GM12878 (cell line): ENCODE results near the gene LMX1B. TPM values are rescaled to one million over a fixed set of nuclear protein-coding genes. Genes with fewer than 3 reads are reported as not detected.

ENCODE experiments used
- ATAC-seq: fragments of 200-7000 bp; cut with Tn5 transposase; 3 replicates; pipeline ENCODE4 v1.9.1; 2020; ENCODE audit warnings: mild to moderate bottlenecking, moderate library complexity
- BruUV-seq: library from RNA; stranded (reverse); fragments of 400-500 nt; replicated peaks from 2 replicates; lab custom pipeline; 2021; lab: Mats Ljungman, UMichigan
- CTCF ChIA-PET: fragments of 300-600 bp; sonication (Branson Sonifier 250); formaldehyde crosslinking; extraction: SDS; loops from one replicate; lab custom pipeline; 2021; ENCODE audit warnings: inconsistent platforms; lab: Yijun Ruan, JAX
- POLR2A ChIA-PET: fragments of 350-600 bp; formaldehyde crosslinking; extraction: SDS; loops from one replicate; lab custom pipeline; 2021; ENCODE audit warnings: inconsistent platforms; lab: Charles Lee
- RAD21 ChIA-PET: fragments of 300-600 bp; sonication (Branson Sonifier 250); formaldehyde crosslinking; loops from one replicate; lab custom pipeline; 2023; ENCODE audit warnings: antibody characterized with exemption; ENCODE audit not compliant: unreplicated experiment; lab: Charles Lee
- SMC1A ChIA-PET: fragments of 300-600 bp; sonication (Branson Sonifier 250); formaldehyde crosslinking; loops from one replicate; lab custom pipeline; 2023; ENCODE audit not compliant: unreplicated experiment, uncharacterized antibody; lab: Charles Lee
- DNase-seq: peaks from one replicate; pipeline ENCODE4 v3.0.0-alpha.2; 2011; ENCODE audit warnings: low read depth, low spot score
- FAIRE-seq: peaks from 3 replicates; lab custom pipeline; 2011; peaks lifted over from hg19 to GRCh38; lab: Jason Lieb, UNC
- H2AFZ ChIP-seq: 2 replicates; pipeline ENCODE4 v1.6.0; 2011; ENCODE audit warnings: low read depth, low read length, control low read depth; ENCODE audit not compliant: control insufficient read depth
- H3K27ac ChIP-seq: 2 replicates; pipeline ENCODE4 v1.5.1; 2011; ENCODE audit warnings: control low read depth; ENCODE audit not compliant: control insufficient read depth, insufficient read depth
- H3K27me3 ChIP-seq, 2 experiments: replicated peaks in 1 of 2; 2 replicates each; pipeline versions ENCODE4 v1.6.0 to v1.6.1; 2011; ENCODE audit warnings: low read length in 1 of 2; ENCODE audit not compliant: control insufficient read depth in 2 of 2, insufficient read depth in 2 of 2
- H3K36me3 ChIP-seq, 2 experiments: 2 replicates each; pipeline ENCODE4 v1.5.1; 2011; ENCODE audit warnings: low read length in 1 of 2; ENCODE audit not compliant: control insufficient read depth in 2 of 2, insufficient read depth in 2 of 2
- H3K4me1 ChIP-seq: 2 replicates; pipeline ENCODE4 v1.6.1; 2011; ENCODE audit warnings: mild to moderate bottlenecking, low read length, moderate library complexity, mixed read lengths; ENCODE audit not compliant: control insufficient read depth, insufficient read depth
- H3K4me2 ChIP-seq: 2 replicates; pipeline ENCODE4 v1.6.0; 2011; ENCODE audit warnings: control low read depth; ENCODE audit not compliant: control insufficient read depth, insufficient read depth
- H3K4me3 ChIP-seq: fragments of 200-600 bp; sonication (generic); 2 replicates; pipeline ENCODE4 v1.5.1; 2016
- H3K79me2 ChIP-seq: 2 replicates; pipeline ENCODE4 v1.6.0; 2011; ENCODE audit warnings: low read length; ENCODE audit not compliant: control insufficient read depth, insufficient read depth
- H3K9ac ChIP-seq: 2 replicates; pipeline ENCODE4 v1.8.0; 2011; ENCODE audit warnings: low read length, control low read depth, mixed read lengths; ENCODE audit not compliant: control insufficient read depth, insufficient read depth
- H3K9me3 ChIP-seq: replicated peaks from 3 replicates; pipeline ENCODE4 v1.5.1; 2011; ENCODE audit warnings: mild to moderate bottlenecking, low read length; ENCODE audit not compliant: control insufficient read depth, insufficient read depth
- H4K20me1 ChIP-seq: 2 replicates; pipeline ENCODE4 v1.6.0; 2011; ENCODE audit not compliant: control insufficient read depth, insufficient read depth
- BCL11A ChIP-seq: IDR thresholded peaks from 2 replicates; pipeline ENCODE4 v1.6.1; 2011; ENCODE audit warnings: low read depth, low read length
- EP300 ChIP-seq, 2 experiments: fragments of 150-350 bp in 1 of 2; IDR thresholded peaks; 2 replicates each; pipeline ENCODE4 v1.6.1; 2011 to 2012; ENCODE audit warnings: low read depth in 2 of 2, low read length in 2 of 2, borderline replicate concordance in 1 of 2, improper control_type of control experiment in 1 of 2, inconsistent platforms in 1 of 2; ENCODE audit not compliant: control insufficient read depth in 1 of 2
- FOS ChIP-seq: IDR thresholded peaks from 3 replicates; pipeline ENCODE4 v1.6.1; 2011; ENCODE audit warnings: borderline replicate concordance; ENCODE audit not compliant: insufficient read length; ENCODE audit errors: extremely low read depth
- HDAC2 ChIP-seq: fragments of 200-600 bp; sonication (generic); IDR thresholded peaks from 2 replicates; pipeline ENCODE4 v1.6.1; 2017
- JUND ChIP-seq: IDR thresholded peaks from 2 replicates; pipeline ENCODE4 v1.6.1; 2012; ENCODE audit warnings: low read depth, mild to moderate bottlenecking, low read length, improper control_type of control experiment, moderate library complexity
- LARP7 ChIP-seq: fragments of 450-650 bp; IDR thresholded peaks from 2 replicates; pipeline ENCODE4 v1.6.1; 2017; ENCODE audit warnings: mild to moderate bottlenecking
- MTA3 ChIP-seq: IDR thresholded peaks from 2 replicates; pipeline ENCODE4 v1.6.1; 2012; ENCODE audit warnings: low read length, inconsistent platforms, borderline replicate concordance
- MXI1 ChIP-seq: fragments of 150-350 bp; IDR thresholded peaks from 2 replicates; pipeline ENCODE4 v1.6.1; 2011; ENCODE audit warnings: low read depth, mild to moderate bottlenecking, inconsistent platforms, low read length, improper control_type of control experiment
- MYB ChIP-seq: fragments of 150-350 bp; IDR thresholded peaks from 2 replicates; pipeline ENCODE4 v1.6.1; 2014; ENCODE audit warnings: mild to moderate bottlenecking, low read depth, low read length, borderline replicate concordance
- RELA ChIP-seq: fragments of 450-650 bp; IDR thresholded peaks from 2 replicates; pipeline ENCODE4 v1.8.0; 2014; ENCODE audit warnings: borderline replicate concordance; ENCODE audit not compliant: partially characterized antibody
- RFX5 ChIP-seq: IDR thresholded peaks from 2 replicates; pipeline ENCODE4 v1.6.1; 2011; ENCODE audit warnings: low read depth, low read length, improper control_type of control experiment
- TCF12 ChIP-seq: IDR thresholded peaks from 2 replicates; pipeline ENCODE4 v1.6.1; 2011; ENCODE audit warnings: low read depth, mild to moderate bottlenecking, low read length
- TCF3 ChIP-seq: IDR thresholded peaks from 2 replicates; pipeline ENCODE4 v1.6.1; 2012; ENCODE audit warnings: low read depth, mild to moderate bottlenecking, low read length, borderline replicate concordance; ENCODE audit not compliant: insufficient read depth
- ZNF622 ChIP-seq: fragments of 450-650 bp; IDR thresholded peaks from 2 replicates; pipeline ENCODE4 v1.6.1; 2017; ENCODE audit warnings: mild to moderate bottlenecking, inconsistent platforms
- WGBS: methylation state at CpG from one replicate; pipeline ENCODE4 v1.1.6; 2016; ENCODE audit warnings: low lambda C conversion rate; ENCODE audit not compliant: insufficient replicate concordance, insufficient coverage; ENCODE audit errors: missing lambda C conversion rate; 5-methylcytosine and 5-hydroxymethylcytosine counted together
- in situ Hi-C: fragments of 300-500 bp; cut with MboI; formaldehyde crosslinking; loops from 9 replicates; pipeline ENCODE4 v1.14.3; 2018; ENCODE audit warnings: mixed read lengths
- intact Hi-C: fragments of 100-400 bp; cut with micrococcal nuclease; formaldehyde crosslinking; loops from one replicate; pipeline ENCODE4 v1.14.2; 2022; ENCODE audit not compliant: unreplicated experiment
- polyA plus RNA-seq, 11 experiments: library from polyadenylated mRNA; depleted of rRNA in 4 of 11; unstranded in 6 of 11; stranded (reverse) in 5 of 11; fragments of >200 nt; fragmentation: Nextera tagmentation in 4 of 11; fragmentation: Illumina TruSeq in 1 of 11; extraction: Ambion mirVana in 4 of 11; extraction: Trizol in 1 of 11; gene quantifications; 1 replicate in 1 of 11; 2 replicates in 10 of 11; pipeline versions ENCODE4 v1.2.1 to v1.2.3, GENCODE V29; 2011 to 2016; ENCODE audit warnings: inconsistent platforms in 2 of 11, missing spikeins in 2 of 11, low read depth in 1 of 11
- total RNA-seq, 4 experiments: library from RNA; depleted of rRNA in 3 of 4; stranded (reverse); fragments of >200 nt in 3 of 4; fragmentation: Illumina TruSeq in 1 of 4; extraction: Trizol in 1 of 4; gene quantifications; 2 replicates each; pipeline versions ENCODE4 v1.2.1 to v1.2.3, GENCODE V29; 2013 to 2021
- TF ChIP-seq, protein P1 (sequence below): fragments of 450-650 bp; formaldehyde crosslinking; IDR thresholded peaks from 2 replicates; pipeline ENCODE4 v1.4.0; 2020; ENCODE audit warnings: mild to moderate bottlenecking, moderate library complexity
- TF ChIP-seq, protein P2 (sequence below): fragments of 450-650 bp; IDR thresholded peaks from 2 replicates; pipeline ENCODE4 v1.6.1; 2017; ENCODE audit warnings: borderline replicate concordance
- TF ChIP-seq, protein P3 (sequence below): fragments of 150-350 bp; IDR thresholded peaks from 2 replicates; pipeline ENCODE4 v1.6.1; 2014; ENCODE audit warnings: mild to moderate bottlenecking, low read depth, low read length

The LMX1B gene
- total and polyA plus RNA-seq, 10 of the 15 experiments (the other 5 are each of a cell fraction or from before 2014, with no cell fraction given) = not detected

DNA sequence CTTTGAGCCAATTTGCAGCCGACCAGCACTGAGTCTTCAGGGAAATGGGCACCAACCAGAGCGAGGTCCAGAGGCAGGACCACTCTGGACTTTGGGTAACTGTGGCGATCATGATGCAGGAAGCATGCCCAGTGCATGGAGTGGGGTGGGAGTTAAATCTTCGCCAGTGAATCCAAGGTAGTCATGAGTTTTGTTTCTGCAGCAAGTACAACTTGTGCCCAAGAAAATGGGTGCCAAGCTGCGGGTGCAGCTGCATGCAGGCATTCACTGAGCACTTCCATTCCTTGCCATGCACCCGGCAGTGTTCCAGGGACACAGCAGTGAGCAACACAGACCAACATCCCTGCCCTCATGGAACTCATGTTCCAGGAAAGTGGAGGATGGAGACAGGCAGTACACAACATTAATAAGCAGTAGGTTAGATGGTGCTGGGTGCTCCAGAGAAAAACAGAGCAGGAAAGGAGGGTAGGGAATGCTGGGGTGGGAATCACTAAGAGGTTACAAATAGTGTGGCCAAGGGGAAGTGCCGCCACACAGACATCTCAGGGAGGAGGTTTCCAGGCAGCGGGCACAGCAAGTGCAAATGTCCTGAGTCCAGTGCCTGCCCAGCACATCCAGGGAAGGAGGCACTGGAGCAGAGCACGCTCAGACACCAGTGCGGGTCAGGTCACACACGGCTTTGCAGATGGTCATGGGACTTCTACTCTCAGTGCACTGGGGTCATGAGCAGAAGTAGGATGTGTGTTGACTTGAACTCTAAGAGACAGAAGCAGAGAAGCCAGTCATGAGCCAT, 48.2 kb upstream of the LMX1B start (continued):
- TF ChIP-seq, protein P1, sequence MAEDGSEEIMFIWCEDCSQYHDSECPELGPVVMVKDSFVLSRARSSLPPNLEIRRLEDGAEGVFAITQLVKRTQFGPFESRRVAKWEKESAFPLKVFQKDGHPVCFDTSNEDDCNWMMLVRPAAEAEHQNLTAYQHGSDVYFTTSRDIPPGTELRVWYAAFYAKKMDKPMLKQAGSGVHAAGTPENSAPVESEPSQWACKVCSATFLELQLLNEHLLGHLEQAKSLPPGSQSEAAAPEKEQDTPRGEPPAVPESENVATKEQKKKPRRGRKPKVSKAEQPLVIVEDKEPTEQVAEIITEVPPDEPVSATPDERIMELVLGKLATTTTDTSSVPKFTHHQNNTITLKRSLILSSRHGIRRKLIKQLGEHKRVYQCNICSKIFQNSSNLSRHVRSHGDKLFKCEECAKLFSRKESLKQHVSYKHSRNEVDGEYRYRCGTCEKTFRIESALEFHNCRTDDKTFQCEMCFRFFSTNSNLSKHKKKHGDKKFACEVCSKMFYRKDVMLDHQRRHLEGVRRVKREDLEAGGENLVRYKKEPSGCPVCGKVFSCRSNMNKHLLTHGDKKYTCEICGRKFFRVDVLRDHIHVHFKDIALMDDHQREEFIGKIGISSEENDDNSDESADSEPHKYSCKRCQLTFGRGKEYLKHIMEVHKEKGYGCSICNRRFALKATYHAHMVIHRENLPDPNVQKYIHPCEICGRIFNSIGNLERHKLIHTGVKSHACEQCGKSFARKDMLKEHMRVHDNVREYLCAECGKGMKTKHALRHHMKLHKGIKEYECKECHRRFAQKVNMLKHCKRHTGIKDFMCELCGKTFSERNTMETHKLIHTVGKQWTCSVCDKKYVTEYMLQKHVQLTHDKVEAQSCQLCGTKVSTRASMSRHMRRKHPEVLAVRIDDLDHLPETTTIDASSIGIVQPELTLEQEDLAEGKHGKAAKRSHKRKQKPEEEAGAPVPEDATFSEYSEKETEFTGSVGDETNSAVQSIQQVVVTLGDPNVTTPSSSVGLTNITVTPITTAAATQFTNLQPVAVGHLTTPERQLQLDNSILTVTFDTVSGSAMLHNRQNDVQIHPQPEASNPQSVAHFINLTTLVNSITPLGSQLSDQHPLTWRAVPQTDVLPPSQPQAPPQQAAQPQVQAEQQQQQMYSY = no peak
- no peak for TF ChIP-seq ZNF622
- TF ChIP-seq, protein P2, sequence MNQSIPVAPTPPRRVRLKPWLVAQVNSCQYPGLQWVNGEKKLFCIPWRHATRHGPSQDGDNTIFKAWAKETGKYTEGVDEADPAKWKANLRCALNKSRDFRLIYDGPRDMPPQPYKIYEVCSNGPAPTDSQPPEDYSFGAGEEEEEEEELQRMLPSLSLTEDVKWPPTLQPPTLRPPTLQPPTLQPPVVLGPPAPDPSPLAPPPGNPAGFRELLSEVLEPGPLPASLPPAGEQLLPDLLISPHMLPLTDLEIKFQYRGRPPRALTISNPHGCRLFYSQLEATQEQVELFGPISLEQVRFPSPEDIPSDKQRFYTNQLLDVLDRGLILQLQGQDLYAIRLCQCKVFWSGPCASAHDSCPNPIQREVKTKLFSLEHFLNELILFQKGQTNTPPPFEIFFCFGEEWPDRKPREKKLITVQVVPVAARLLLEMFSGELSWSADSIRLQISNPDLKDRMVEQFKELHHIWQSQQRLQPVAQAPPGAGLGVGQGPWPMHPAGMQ = no peak
- TF ChIP-seq BCL11A = no peak
- no peak for TF ChIP-seq FOS
- TF ChIP-seq LARP7 = no peak

DNA sequence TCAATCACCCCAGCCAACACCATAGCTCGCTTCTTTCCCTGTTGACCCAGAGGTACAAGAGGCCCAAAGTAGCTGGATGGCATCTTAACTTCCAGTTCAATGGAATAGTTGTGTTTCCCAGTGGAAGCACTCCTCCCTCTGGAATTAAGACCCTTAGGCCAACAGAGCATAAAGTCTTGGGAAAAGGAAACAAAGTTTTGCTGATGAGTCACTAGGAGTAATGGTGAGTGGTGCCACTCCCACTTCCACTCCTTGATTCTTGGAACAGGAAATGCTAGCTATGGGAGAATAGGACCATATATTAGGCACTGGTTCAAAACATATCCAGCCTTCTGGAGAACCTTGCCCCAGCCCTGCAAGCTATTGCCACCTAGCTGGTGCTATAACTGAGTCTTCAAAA, 44.7 kb upstream of the LMX1B start:
- H2AFZ ChIP-seq = no peak overlapping the region
- ChIA-PET RAD21 (no interaction called here), SMC1A (no interaction called here), CTCF (no interaction called here), POLR2A (no interaction called here)
- no peak for ATAC-seq
- no peak overlapping the region for H3K4me2 ChIP-seq
- no peaks in the 10 kb centered on the region for H3K79me2 ChIP-seq
- intact Hi-C loops = no loop called here
- no peaks in the 10 kb centered on the region for H3K4me1 ChIP-seq
- DNase-seq = no peak
- 5% methylated on average over 1 of the region's 1 CpG for WGBS
- no peak for FAIRE-seq
- no peaks in the 10 kb centered on the region for H4K20me1 ChIP-seq
- in situ Hi-C loops = no loop called here
- no peak overlapping the region for H3K9ac ChIP-seq
- no peaks in the 10 kb centered on the region; a peak in 1 of 4 replicates for H3K27me3 ChIP-seq
- BruUV-seq = no TSS peak
- H3K27ac ChIP-seq = no peak overlapping the region
- no peaks in the 10 kb centered on the region for H3K9me3 ChIP-seq
- H3K4me3 ChIP-seq = no peak overlapping the region
- H3K36me3 ChIP-seq = no peaks in the 10 kb centered on the region
- TF ChIP-seq MTA3 (no peak), MYB (no peak), TCF3 (no peak), HDAC2 (no peak), EP300 (IDR thresholded peaks at IDR 0.05; ENCODE audit: borderline replicate concordance in 1 of 2, control insufficient read depth in 1 of 2, low read depth in 2 of 2, low read length in 2 of 2) (no peak), MXI1 (no peak), JUND (no peak), TCF12 (no peak), RFX5 (no peak), RELA (no peak)
- TF ChIP-seq, protein P3, sequence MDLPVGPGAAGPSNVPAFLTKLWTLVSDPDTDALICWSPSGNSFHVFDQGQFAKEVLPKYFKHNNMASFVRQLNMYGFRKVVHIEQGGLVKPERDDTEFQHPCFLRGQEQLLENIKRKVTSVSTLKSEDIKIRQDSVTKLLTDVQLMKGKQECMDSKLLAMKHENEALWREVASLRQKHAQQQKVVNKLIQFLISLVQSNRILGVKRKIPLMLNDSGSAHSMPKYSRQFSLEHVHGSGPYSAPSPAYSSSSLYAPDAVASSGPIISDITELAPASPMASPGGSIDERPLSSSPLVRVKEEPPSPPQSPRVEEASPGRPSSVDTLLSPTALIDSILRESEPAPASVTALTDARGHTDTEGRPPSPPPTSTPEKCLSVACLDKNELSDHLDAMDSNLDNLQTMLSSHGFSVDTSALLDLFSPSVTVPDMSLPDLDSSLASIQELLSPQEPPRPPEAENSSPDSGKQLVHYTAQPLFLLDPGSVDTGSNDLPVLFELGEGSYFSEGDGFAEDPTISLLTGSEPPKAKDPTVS = no peak
